ENCODE measurements around the gene DNAH1. TPM values are rescaled to one million over a fixed set of nuclear protein-coding genes. Genes with fewer than 3 reads are reported as not detected.

DNAH1 gene
- total and polyA plus RNA-seq, 2 of the 4 experiments (the other 2 are of a cell fraction), result 2.0 to 4.0 TPM

GRCh38 chr3:52279596-52279995 lies 36.5 kb upstream of the DNAH1 start (continued):
- TF ChIP-seq FOS (IDR thresholded peaks at IDR 0.05; ENCODE audit: low read depth, low read length) (no peak), MAFK (IDR thresholded peaks at IDR 0.05; ENCODE audit: low read depth, low read length) (no peak), POLR2A (IDR thresholded peaks at IDR 0.05; ENCODE audit: low read depth, low read length) (no peak), MXI1 (IDR thresholded peaks at IDR 0.05; ENCODE audit: borderline replicate concordance, low read depth, low read length) (no peak)

GRCh38 chr3:52280050-52280461 lies 36.1 kb upstream of the DNAH1 start:
- CTCF ChIA-PET, result interaction anchor here (0.5 to 0.7 kb wide), 3 partner anchors 10 to 329 kb away, joined by 3 to 4 read pairs (median 3); no protein-coding TSS in a partner anchor

More at GRCh38 chr3:52280050-52280461, 36.1 kb upstream of the DNAH1 start:
- H3K4ac ChIP-seq (ENCODE audit: low read depth, low read length), result no peak overlapping the region
- H2BK20ac ChIP-seq (ENCODE audit: low read depth, low read length), result no peak overlapping the region
- peaks cover 27% of the 10 kb centered on the region for H4K20me1 ChIP-seq (ENCODE audit: insufficient read depth, low read length)
- H3K9ac ChIP-seq (ENCODE audit: low read depth, low read length), result no peak overlapping the region
- peaks cover 6 to 18% of the 10 kb centered on the region in 2 experiments; a peak in 3 of 4 replicates for H3K79me1 ChIP-seq (ENCODE audit: low read depth in 1 of 2, low read length in 2 of 2)
- 0 out of 2 replicates have a peak overlapping the region, but pooled peaks have one; percentile 22 for H4K5ac ChIP-seq (ENCODE audit: low read depth, low read length)
- H2AFZ ChIP-seq (replicated peaks; ENCODE audit: low read length, poor library complexity), result no peak overlapping the region
- no peak overlapping the region for H3K4me3 ChIP-seq (ENCODE audit: insufficient read depth, low read depth, low read length)
- dilution Hi-C loops (cut with HindIII; ENCODE audit: low sequenced_read_pairs, unreplicated experiment), result no loop called here
- H3K4me2 ChIP-seq (ENCODE audit: low read depth, low read length), result no peak overlapping the region; the same call in 1 of the 2 replicates
- H3K56ac ChIP-seq (ENCODE audit: extremely low read depth, insufficient read depth, low read length), result no peak overlapping the region
- ATAC-seq (ENCODE audit: low read depth) (no peak), DNase-seq (no peak)
- H3K9me3 ChIP-seq (ENCODE audit: control insufficient read depth, insufficient read depth, low read length), result no peaks in the 10 kb centered on the region
- H3K36me3 ChIP-seq (ENCODE audit: control insufficient read depth, insufficient read depth, low read length), result no peaks in the 10 kb centered on the region
- no peak overlapping the region for H4K91ac ChIP-seq (ENCODE audit: insufficient read depth, low read depth, low read length)
- peaks cover 11% of the 10 kb centered on the region; the same call in 1 of the 2 replicates for H3K9me1 ChIP-seq (ENCODE audit: insufficient read depth, low read length)
- no peak overlapping the region for H3K18ac ChIP-seq (ENCODE audit: low read depth, low read length)
- peaks cover 12% of the 10 kb centered on the region for H3K4me1 ChIP-seq (ENCODE audit: control insufficient read depth, insufficient read depth, low read length)
- peak overlapping the region in 1 of 2 experiments; percentile 41; a peak in 2 of 4 replicates for H4K8ac ChIP-seq (ENCODE audit: low read depth in 2 of 2, low read length in 2 of 2)
- H3K27me3 ChIP-seq (ENCODE audit: control insufficient read depth, insufficient read depth, low read length), result no peaks in the 10 kb centered on the region
- no peak overlapping the region for H2BK120ac ChIP-seq (ENCODE audit: low read depth, low read length)
- TF ChIP-seq MXI1 (IDR thresholded peaks at IDR 0.05; ENCODE audit: borderline replicate concordance, low read depth, low read length) (no peak), POLR2A (IDR thresholded peaks at IDR 0.05; ENCODE audit: low read depth, low read length) (no peak), FOS (IDR thresholded peaks at IDR 0.05; ENCODE audit: low read depth, low read length) (no peak), MAFK (IDR thresholded peaks at IDR 0.05; ENCODE audit: low read depth, low read length) (no peak), USF2 (IDR thresholded peaks at IDR 0.05; ENCODE audit: low read depth, low read length) (no peak), RFX5 (IDR thresholded peaks at IDR 0.05; ENCODE audit: low read depth, low read length) (no peak)
- H2AK9ac ChIP-seq (replicated peaks; ENCODE audit: low read depth, low read length, poor library complexity), result no peak overlapping the region
- no peak overlapping the region for H2BK15ac ChIP-seq (ENCODE audit: low read depth, low read length)
- peak overlapping the region; percentile 49 for H3K23ac ChIP-seq (ENCODE audit: low read depth, low read length)
- no peak overlapping the region for H3K27ac ChIP-seq (ENCODE audit: insufficient read depth, low read length)
- WGBS, 2 experiments (ENCODE audit: extremely low coverage in 2 of 2, insufficient read length in 1 of 2), result 64% methylated on average over 4 of the region's 6 CpGs; no CpG with 5 or more reads in 1 of the 2 experiments
- no peak overlapping the region for H3K14ac ChIP-seq (replicated peaks; ENCODE audit: low read depth, low read length)
- BruUV-seq (replicated peaks), result no TSS peak
- POLR2A ChIA-PET (ENCODE audit: unreplicated experiment), result no interaction called here
- H2BK5ac ChIP-seq (ENCODE audit: low read depth, low read length, poor library complexity, severe bottlenecking), result no peak overlapping the region
- intact Hi-C loops (cut with micrococcal nuclease), result no loop called here
- in situ Hi-C loops (cut with MboI; ENCODE audit: low sequenced_read_pairs), result no loop called here
- no peak overlapping the region for H2AK5ac ChIP-seq (ENCODE audit: low read depth, low read length)
